CD4-positive, alpha-beta T cell treated with Interleukin-15 for 4 hours (primary cell): ENCODE measurements around the gene ST6GALNAC1.
A peak's percentile ranks its signal among the peaks of the same experiment; 100 is the strongest.

Source experiments
- DNase-seq: peaks from one replicate; pipeline ENCODE4 v3.0.0-alpha.2; 2020; ENCODE audit warnings: low spot score

ST6GALNAC1 gene

GRCh38 chr17:76643553-76644148, at the start of gene ST6GALNAC1:
TSS of gene ST6GALNAC1 (minus strand) at chr17:76643757. CDS start at chr17:76643638, 119 bp downstream.
- peak; percentile 36 for DNase-seq

- no peak for DNase-seq
Observed at GRCh38 chr17:76691379-76692191, 48.0 kb upstream of the ST6GALNAC1 start.

- no peak for DNase-seq
Observed at GRCh38 chr17:76690596-76691280, 47.2 kb upstream of the ST6GALNAC1 start.

- no peak for DNase-seq
Observed at GRCh38 chr17:76689859-76690258, 46.3 kb upstream of the ST6GALNAC1 start.

GRCh38 chr17:76688165-76688622, 44.6 kb upstream of the ST6GALNAC1 start:
- no peak for DNase-seq

GRCh38 chr17:76687298-76688164, 44.0 kb upstream of the ST6GALNAC1 start:
- no peak for DNase-seq

GRCh38 chr17:76686538-76687297, 43.2 kb upstream of the ST6GALNAC1 start:
- no peak for DNase-seq

- DNase-seq = no peak
Observed at GRCh38 chr17:76685846-76686245, 42.3 kb upstream of the ST6GALNAC1 start.

- no peak for DNase-seq
Observed at GRCh38 chr17:76685366-76685765, 41.8 kb upstream of the ST6GALNAC1 start.

- no peak for DNase-seq
Observed at GRCh38 chr17:76684756-76685155, 41.2 kb upstream of the ST6GALNAC1 start.

GRCh38 chr17:76683921-76684745, 40.6 kb upstream of the ST6GALNAC1 start:
- no peak for DNase-seq

GRCh38 chr17:76683011-76683755, 39.6 kb upstream of the ST6GALNAC1 start:
- DNase-seq = no peak

GRCh38 chr17:76682296-76682695, 38.7 kb upstream of the ST6GALNAC1 start:
- DNase-seq = no peak

GRCh38 chr17:76681222-76682137, 37.9 kb upstream of the ST6GALNAC1 start:
- peak; percentile 74 for DNase-seq

GRCh38 chr17:76679239-76679638, 35.7 kb upstream of the ST6GALNAC1 start:
- DNase-seq = no peak

- peak; percentile 26 for DNase-seq
Observed at GRCh38 chr17:76678330-76678729, 34.8 kb upstream of the ST6GALNAC1 start.

GRCh38 chr17:76677406-76677805, 33.8 kb upstream of the ST6GALNAC1 start:
- no peak for DNase-seq

- no peak for DNase-seq
Observed at GRCh38 chr17:76676629-76677028, 33.1 kb upstream of the ST6GALNAC1 start.
